ENCODE results near the gene DAPK2.

DNA sequence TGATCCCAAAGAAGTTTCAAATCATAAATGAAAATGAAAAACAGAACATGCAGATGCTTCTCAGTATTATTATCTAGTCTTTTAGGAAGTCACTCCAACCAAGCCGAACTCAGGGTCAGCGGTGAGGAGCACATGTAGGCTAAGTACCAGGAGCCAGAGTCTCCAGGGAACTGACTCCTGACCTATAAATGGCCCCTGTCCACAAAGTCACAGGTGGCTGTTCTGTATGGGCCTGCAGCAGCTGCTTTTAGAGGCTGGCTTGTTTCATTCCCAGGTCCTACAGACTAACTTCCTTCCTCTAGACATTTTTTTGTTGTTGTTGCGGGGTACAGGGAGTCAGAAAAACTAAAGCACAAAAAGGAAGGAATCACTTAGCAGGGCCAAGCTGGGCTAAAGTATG is 54.6 kb downstream of the DAPK2 start:
- TF ChIP-seq BHLHE40 (IDR thresholded peaks at IDR 0.05; ENCODE audit: low read depth, low read length) (no peak), POLR2A (IDR thresholded peaks at IDR 0.05; ENCODE audit: low read depth, low read length) (no peak), RFX5 (IDR thresholded peaks at IDR 0.05; ENCODE audit: low read depth, low read length) (no peak), MAFK (IDR thresholded peaks at IDR 0.05; ENCODE audit: low read depth, low read length) (no peak), SMC3 (IDR thresholded peaks at IDR 0.05; ENCODE audit: low read depth, low read length) (no peak), CHD1 (IDR thresholded peaks at IDR 0.05; ENCODE audit: low read depth, low read length) (no peak)
- TF ChIP-seq, protein P1, sequence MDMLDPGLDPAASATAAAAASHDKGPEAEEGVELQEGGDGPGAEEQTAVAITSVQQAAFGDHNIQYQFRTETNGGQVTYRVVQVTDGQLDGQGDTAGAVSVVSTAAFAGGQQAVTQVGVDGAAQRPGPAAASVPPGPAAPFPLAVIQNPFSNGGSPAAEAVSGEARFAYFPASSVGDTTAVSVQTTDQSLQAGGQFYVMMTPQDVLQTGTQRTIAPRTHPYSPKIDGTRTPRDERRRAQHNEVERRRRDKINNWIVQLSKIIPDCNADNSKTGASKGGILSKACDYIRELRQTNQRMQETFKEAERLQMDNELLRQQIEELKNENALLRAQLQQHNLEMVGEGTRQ (IDR thresholded peaks at IDR 0.05; ENCODE audit: low read depth, low read length): no peak
- TF ChIP-seq, protein P2, sequence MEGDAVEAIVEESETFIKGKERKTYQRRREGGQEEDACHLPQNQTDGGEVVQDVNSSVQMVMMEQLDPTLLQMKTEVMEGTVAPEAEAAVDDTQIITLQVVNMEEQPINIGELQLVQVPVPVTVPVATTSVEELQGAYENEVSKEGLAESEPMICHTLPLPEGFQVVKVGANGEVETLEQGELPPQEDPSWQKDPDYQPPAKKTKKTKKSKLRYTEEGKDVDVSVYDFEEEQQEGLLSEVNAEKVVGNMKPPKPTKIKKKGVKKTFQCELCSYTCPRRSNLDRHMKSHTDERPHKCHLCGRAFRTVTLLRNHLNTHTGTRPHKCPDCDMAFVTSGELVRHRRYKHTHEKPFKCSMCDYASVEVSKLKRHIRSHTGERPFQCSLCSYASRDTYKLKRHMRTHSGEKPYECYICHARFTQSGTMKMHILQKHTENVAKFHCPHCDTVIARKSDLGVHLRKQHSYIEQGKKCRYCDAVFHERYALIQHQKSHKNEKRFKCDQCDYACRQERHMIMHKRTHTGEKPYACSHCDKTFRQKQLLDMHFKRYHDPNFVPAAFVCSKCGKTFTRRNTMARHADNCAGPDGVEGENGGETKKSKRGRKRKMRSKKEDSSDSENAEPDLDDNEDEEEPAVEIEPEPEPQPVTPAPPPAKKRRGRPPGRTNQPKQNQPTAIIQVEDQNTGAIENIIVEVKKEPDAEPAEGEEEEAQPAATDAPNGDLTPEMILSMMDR (conservative IDR thresholded peaks at IDR 0.05; ENCODE audit: low read depth, low read length): no peak
